ENCODE results near the gene RAB3C.

GRCh38 chr5:58714046-58714445, 131.2 kb downstream of the RAB3C start:
- TF ChIP-seq CBFB (CRISPR knock-in tag; IDR thresholded peaks at IDR 0.05; ENCODE audit: low read depth), result no peak
- TF ChIP-seq CTCF (IDR thresholded peaks at IDR 0.05), result no peak
- no peak for TF ChIP-seq USF2 (CRISPR knock-in tag; IDR thresholded peaks at IDR 0.05)
- TF ChIP-seq E2F4 (CRISPR knock-in tag; IDR thresholded peaks at IDR 0.05; ENCODE audit: borderline replicate concordance, low read depth), result no peak
- no peak for TF ChIP-seq TP53 (CRISPR knock-in tag; IDR thresholded peaks at IDR 0.05)
- TF ChIP-seq STAT6 (CRISPR knock-in tag; conservative IDR thresholded peaks at IDR 0.05; ENCODE audit: low read depth), result no peak
- TF ChIP-seq MAX (CRISPR knock-in tag; IDR thresholded peaks at IDR 0.05), result no peak
- TF ChIP-seq ETV6 (CRISPR knock-in tag; IDR thresholded peaks at IDR 0.05), result no peak
- TF ChIP-seq ATF3 (CRISPR knock-in tag; conservative IDR thresholded peaks at IDR 0.05), result no peak
- TF ChIP-seq USF1 (CRISPR knock-in tag; IDR thresholded peaks at IDR 0.05), result no peak
- TF ChIP-seq NR2C2 (CRISPR knock-in tag; IDR thresholded peaks at IDR 0.05), result no peak
- no peak for TF ChIP-seq ATF2 (CRISPR knock-in tag; IDR thresholded peaks at IDR 0.05; ENCODE audit: borderline replicate concordance, low read depth)
